GM23248 (cell line): ENCODE results near the gene MAP1A.

Experiments
- EZH2 ChIP-seq: fragments of 200-600 bp; sonication (generic); IDR thresholded peaks from 2 replicates; pipeline ENCODE4 v1.6.1; 2018; ENCODE audit warnings: antibody characterized with exemption, mild to moderate bottlenecking; ENCODE audit not compliant: insufficient read depth, poor library complexity, severe bottlenecking
- EZH2phosphoT487 ChIP-seq: fragments of 200-600 bp; sonication (generic); IDR thresholded peaks from 2 replicates; pipeline ENCODE4 v1.6.1; 2018; ENCODE audit warnings: antibody characterized with exemption, moderate library complexity, mild to moderate bottlenecking, low read depth; ENCODE audit not compliant: insufficient read depth

DNA sequence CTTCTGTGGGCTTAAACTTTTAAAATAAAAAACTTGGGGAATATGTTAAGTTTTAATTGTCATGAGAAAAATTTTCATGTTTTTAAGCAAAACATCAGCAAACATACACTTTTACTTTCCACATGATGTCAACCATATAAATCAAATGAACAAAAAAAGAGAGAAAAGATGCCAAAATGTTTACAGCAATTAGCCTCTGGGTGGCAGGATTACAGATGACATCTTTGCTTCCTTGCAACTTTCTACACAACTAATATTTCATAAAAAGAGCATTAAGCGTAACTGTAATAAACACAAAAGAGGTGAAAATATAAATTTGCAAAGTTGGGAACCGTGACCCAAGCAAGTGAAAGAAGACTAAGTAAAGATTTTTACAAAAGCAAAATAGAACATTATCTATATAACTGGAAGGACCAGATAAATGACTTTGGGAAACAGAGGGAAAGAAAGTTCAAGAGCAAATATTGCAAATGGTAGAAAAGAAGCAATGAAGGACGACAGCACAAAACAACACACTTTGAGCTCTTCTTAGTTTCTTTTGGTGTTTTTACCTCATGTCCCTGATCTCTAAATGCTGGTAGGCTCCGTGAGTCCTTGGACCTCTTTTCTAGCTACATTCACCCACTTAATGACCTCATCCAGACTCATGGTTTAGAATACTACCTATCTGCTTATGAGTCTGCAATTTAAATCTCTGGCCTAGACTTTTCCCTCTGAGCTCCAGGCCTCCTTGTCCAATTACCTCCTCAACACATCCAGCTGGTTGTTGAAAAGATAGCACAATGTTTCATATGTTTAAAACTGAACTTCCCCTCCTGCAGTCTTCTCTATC, 33.9 kb upstream of the MAP1A start:
- no peak for TF ChIP-seq EZH2
- TF ChIP-seq EZH2phosphoT487, result no peak
